ENCODE data around the gene DGKI. TPM values are rescaled to one million over a fixed set of nuclear protein-coding genes. Genes with fewer than 3 reads are reported as not detected.
A peak's percentile ranks its signal among the peaks of the same experiment; 100 is the strongest.

The DGKI gene
- total RNA-seq = 1 to 10 TPM in 1 of 4 donors, under 1 TPM in 2, not detected in 1; 0.64 to 1.2 (median 1.00) TPM

DNA sequence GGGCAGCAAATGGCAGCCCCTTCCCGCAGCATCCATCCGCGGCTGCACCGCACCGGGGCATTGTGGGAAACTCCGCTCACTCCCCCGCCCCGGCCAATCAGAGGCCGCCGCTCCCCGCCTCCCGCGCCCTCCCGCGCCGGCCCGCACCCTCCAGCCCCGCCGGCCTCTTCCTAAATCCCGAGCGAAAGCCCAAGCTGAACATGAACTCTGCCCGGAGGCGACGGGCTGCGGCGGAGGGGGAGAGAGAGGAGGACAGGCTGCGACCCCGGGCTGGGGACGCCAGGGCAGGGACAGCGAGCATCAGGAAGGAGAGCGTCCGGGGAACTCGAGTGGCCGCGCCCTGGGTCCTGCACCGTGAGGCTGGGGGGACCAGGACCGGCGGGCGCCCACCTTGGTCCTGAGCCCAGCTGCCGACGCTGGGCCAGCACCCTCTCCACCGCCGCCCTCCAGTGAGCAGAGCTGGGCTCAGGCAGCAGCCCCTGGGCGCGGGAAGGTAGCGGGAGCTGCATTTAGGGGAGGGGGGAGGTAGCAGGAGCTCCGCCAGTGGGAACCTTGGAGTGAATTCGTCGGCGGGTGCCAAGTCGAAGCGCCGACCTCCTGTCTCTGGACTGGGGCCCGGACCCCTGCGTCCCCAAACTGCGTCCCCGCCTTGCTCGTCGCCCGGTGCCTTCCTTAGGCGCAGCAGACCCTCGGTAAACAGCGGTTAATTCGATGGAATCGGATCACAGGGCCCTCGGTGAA is at the start of gene DGKI:
TSS of gene DGKI (minus strand) at position 148 of the 741 bp plus-strand sequence.
- 12% methylated on average over 58 of the region's 66 CpGs; no CpG with 5 or more reads in 1 of the 2 donors for WGBS, 2 donors (ENCODE audit: low coverage in 1 of 2)
- in situ Hi-C loops (cut with MboI; ENCODE audit: low pct_ligation_motif_present in 1 of 4, low pct_unique_long_range_greater_than_20kb in 1 of 4, low sequenced_read_pairs in 3 of 4) = loop anchor here in 1 of 4 donors (25.0 kb wide), 1 partner anchor 110 kb away; no protein-coding TSS in a partner anchor
- intact Hi-C loops (cut with DNase I; ENCODE audit: low total_unique reads) = no loop called here
- no peak for TF ChIP-seq EP300 (IDR thresholded peaks at IDR 0.05; ENCODE audit: low read depth)
- no peak for TF ChIP-seq POLR2A (IDR thresholded peaks at IDR 0.05)
- no peak for TF ChIP-seq POLR2AphosphoS5 (IDR thresholded peaks at IDR 0.05)
- TF ChIP-seq, protein P1, sequence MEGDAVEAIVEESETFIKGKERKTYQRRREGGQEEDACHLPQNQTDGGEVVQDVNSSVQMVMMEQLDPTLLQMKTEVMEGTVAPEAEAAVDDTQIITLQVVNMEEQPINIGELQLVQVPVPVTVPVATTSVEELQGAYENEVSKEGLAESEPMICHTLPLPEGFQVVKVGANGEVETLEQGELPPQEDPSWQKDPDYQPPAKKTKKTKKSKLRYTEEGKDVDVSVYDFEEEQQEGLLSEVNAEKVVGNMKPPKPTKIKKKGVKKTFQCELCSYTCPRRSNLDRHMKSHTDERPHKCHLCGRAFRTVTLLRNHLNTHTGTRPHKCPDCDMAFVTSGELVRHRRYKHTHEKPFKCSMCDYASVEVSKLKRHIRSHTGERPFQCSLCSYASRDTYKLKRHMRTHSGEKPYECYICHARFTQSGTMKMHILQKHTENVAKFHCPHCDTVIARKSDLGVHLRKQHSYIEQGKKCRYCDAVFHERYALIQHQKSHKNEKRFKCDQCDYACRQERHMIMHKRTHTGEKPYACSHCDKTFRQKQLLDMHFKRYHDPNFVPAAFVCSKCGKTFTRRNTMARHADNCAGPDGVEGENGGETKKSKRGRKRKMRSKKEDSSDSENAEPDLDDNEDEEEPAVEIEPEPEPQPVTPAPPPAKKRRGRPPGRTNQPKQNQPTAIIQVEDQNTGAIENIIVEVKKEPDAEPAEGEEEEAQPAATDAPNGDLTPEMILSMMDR (IDR thresholded peaks at IDR 0.05) = no peak
- no peaks in the 10 kb centered on the region for H3K36me3 ChIP-seq
- peaks cover 0 to 13% (median 10%) of the 10 kb centered on the region in 4 donors for H3K4me1 ChIP-seq
- DNase-seq = no peak
- no peaks in the 10 kb centered on the region for H3K9me3 ChIP-seq
- H3K27me3 ChIP-seq = peaks cover 62% of the 10 kb centered on the region
- peak within 1 kb of the TSS in 2 of 4 donors; percentile 12 to 34 for H3K4me3 ChIP-seq
- H3K27ac ChIP-seq = no peak within 1 kb of the TSS

DNA sequence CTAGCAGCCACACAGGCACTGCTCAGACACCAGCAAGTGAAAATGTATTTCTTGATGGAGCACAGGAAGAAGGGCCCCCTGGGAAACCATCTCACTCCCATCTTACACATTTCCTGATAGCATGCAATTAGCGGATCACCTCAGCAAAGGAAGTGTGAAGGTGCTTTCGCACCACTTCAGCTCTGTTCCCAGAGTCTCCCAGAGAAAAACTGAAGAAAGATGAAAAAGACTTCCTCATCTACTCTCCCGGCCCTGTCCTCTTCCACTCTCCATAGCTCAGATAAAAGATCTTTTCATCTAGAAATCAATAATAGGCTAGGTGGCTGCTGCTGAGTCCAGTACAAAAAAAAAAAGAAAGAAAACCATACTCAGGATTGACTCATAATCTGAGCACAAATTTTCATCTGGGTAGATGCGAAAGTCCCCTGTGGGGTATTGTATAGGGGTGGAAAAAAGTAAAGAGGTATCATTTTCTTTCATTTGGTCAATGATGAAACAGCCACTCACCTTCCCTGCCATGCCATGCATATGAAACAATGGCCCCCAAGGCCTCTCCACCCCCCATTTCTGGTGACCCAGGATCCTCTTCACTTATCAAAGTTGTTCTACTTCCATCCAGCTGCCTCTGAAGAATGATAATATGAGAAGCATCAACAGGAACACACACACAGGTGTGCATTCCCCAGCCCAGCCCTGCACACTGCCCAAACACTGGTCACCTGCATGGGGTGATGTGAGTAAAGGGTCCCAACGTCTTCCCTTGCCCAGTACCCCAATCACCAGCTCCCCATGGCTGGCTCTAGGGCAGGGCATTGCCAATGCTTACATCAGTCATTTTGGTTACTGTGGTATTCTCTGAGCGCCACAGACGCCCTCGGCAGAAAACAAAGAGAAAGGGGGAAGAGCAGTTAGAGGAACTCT is 48.8 kb upstream of the DGKI start:
- peaks cover 6 to 22% (median 16%) of the 10 kb centered on the region in 4 donors for H3K4me1 ChIP-seq
- H3K9me3 ChIP-seq = no peaks in the 10 kb centered on the region
- H3K4me3 ChIP-seq = no peak overlapping the region
- no peak for DNase-seq
- 75 to 83% methylated on average over 2 to 8 of the region's 8 CpGs for WGBS, 2 donors (ENCODE audit: low coverage in 1 of 2)
- no peaks in the 10 kb centered on the region for H3K27me3 ChIP-seq
- intact Hi-C loops (cut with DNase I; ENCODE audit: low total_unique reads) = loop anchor here (5.0 kb wide), 1 partner anchor 233 kb away; no protein-coding TSS in a partner anchor
- TF ChIP-seq, protein P1 (IDR thresholded peaks at IDR 0.05) = no peak
- no peak for TF ChIP-seq POLR2AphosphoS5 (IDR thresholded peaks at IDR 0.05)
- TF ChIP-seq POLR2A (IDR thresholded peaks at IDR 0.05) = no peak
- TF ChIP-seq EP300 (IDR thresholded peaks at IDR 0.05; ENCODE audit: low read depth) = no peak
- H3K27ac ChIP-seq = no peak overlapping the region
- peaks cover 0 to 21% (median 8%) of the 10 kb centered on the region in 4 donors for H3K36me3 ChIP-seq
- in situ Hi-C loops (cut with MboI; ENCODE audit: low pct_ligation_motif_present in 1 of 4, low pct_unique_long_range_greater_than_20kb in 1 of 4, low sequenced_read_pairs in 3 of 4) = loop anchor here in 2 of 4 donors (10.0 kb wide), 1 partner anchor 241 kb away; no protein-coding TSS in a partner anchor

DNA sequence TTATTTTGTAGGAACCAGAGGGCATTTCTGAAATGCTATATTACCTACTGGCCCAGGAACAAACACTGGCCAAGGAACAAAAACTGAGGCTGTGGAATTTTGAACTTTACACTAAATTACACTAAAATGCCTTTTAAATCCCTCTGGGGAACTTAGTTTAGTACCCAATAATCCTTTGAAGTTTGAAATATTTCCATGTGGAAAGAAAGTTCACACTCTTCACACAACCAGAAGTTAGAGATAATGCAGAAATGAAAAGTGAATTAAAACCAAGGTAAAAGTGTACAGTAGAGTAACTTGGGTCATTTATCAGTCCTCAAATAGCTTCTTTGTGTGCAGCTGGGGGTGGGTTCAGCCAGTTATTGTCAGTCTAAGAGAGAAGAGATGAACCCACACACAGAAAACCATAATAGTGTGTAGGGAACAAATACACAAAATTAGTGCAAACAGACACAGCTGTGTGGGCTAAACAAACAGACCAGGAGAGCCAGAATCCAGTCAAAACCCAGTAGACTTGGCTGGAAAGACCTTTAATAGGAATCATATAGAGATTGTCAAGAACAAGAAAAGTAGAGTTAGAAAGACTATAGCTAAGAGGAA is 46.5 kb upstream of the DGKI start:
- no peak overlapping the region for H3K4me3 ChIP-seq
- H3K36me3 ChIP-seq = peaks cover 0 to 13% (median 4%) of the 10 kb centered on the region in 4 donors
- H3K9me3 ChIP-seq = no peaks in the 10 kb centered on the region
- H3K27me3 ChIP-seq = no peaks in the 10 kb centered on the region
- TF ChIP-seq POLR2AphosphoS5 (IDR thresholded peaks at IDR 0.05) (no peak), POLR2A (IDR thresholded peaks at IDR 0.05) (no peak), EP300 (IDR thresholded peaks at IDR 0.05; ENCODE audit: low read depth) (no peak)
- TF ChIP-seq, protein P1 (IDR thresholded peaks at IDR 0.05) = no peak
- H3K27ac ChIP-seq = no peak overlapping the region
- peaks cover 0 to 14% (median 11%) of the 10 kb centered on the region in 4 donors for H3K4me1 ChIP-seq
- intact Hi-C loops (cut with DNase I; ENCODE audit: low total_unique reads) = no loop called here
- no peak for DNase-seq
- in situ Hi-C loops (cut with MboI; ENCODE audit: low pct_ligation_motif_present in 1 of 4, low pct_unique_long_range_greater_than_20kb in 1 of 4, low sequenced_read_pairs in 3 of 4) = loop anchor here in 2 of 4 donors (10.0 kb wide), 1 partner anchor 238 kb away; no protein-coding TSS in a partner anchor
